Stomach (tissue), 9 donors: ENCODE data around the gene NFATC1. TPM values are rescaled to one million over a fixed set of nuclear protein-coding genes. Genes with fewer than 3 reads are reported as not detected.

Experiments
- DNase-seq, 2 donors: peaks; one replicate each; pipeline versions ENCODE4 v3.0.0 to v3.0.0-alpha.2; 2013 to 2019
- H3K27ac ChIP-seq, 5 donors: fragments of 200-600 bp in 4 of 5; sonication (generic) in 4 of 5; one replicate each; pipeline ENCODE4 v1.5.1; 2013 to 2019; ENCODE audit warnings: mild to moderate bottlenecking in 1 of 5, moderate library complexity in 1 of 5
- H3K27me3 ChIP-seq, 3 donors: fragments of 200-600 bp; sonication (generic); one replicate each; pipeline ENCODE4 v1.5.1; 2017 to 2019; ENCODE audit warnings: mixed run types in 1 of 3
- H3K36me3 ChIP-seq, 4 donors: fragments of 200-600 bp; sonication (generic); 1 replicate in 3 of 4; 2 replicates in 1 of 4; pipeline ENCODE4 v1.5.1; 2016 to 2019
- H3K4me1 ChIP-seq, 4 donors: fragments of 200-600 bp; sonication (generic); one replicate each; pipeline ENCODE4 v1.5.1; 2016 to 2019
- H3K4me3 ChIP-seq, 4 donors: fragments of 200-600 bp; sonication (generic) in 3 of 4; one replicate each; pipeline ENCODE4 v1.5.1; 2016 to 2019; ENCODE audit warnings: mild to moderate bottlenecking in 1 of 4
- H3K9me3 ChIP-seq, 4 donors: fragments of 200-600 bp; sonication (generic); one replicate each; pipeline ENCODE4 v1.5.1; 2016 to 2019
- EP300 ChIP-seq: sonication (generic); formaldehyde crosslinking; IDR thresholded peaks from one replicate; pipeline ENCODE4 v1.6.1; 2017; ENCODE audit warnings: antibody characterized with exemption
- POLR2A ChIP-seq, 4 donors: fragments of 450-650 bp; IDR thresholded peaks; one replicate each; pipeline ENCODE4 v1.6.1; 2016; ENCODE audit warnings: antibody characterized with exemption in 4 of 4, control low read depth in 2 of 4, mild to moderate bottlenecking in 1 of 4, moderate library complexity in 1 of 4
- POLR2AphosphoS5 ChIP-seq, 3 donors: sonication (generic); formaldehyde crosslinking; IDR thresholded peaks; one replicate each; pipeline ENCODE4 v1.6.1; 2016; ENCODE audit warnings: antibody characterized with exemption in 3 of 3
- WGBS, 5 donors: extraction: QIAGEN DNeasy Blood & Tissue Kit in 3 of 5; methylation state at CpG; one replicate each; pipeline versions ENCODE4 v1.1.5 to v1.1.7; 2013 to 2018; 5-methylcytosine and 5-hydroxymethylcytosine counted together
- intact Hi-C: fragments of 100-400 bp; cut with DNase I; formaldehyde crosslinking; loops from one replicate; pipeline ENCODE4 v1.15.1; 2023; ENCODE audit warnings: low total_unique reads
- polyA plus RNA-seq, 3 donors: library from polyadenylated mRNA; stranded (reverse); fragments of 200-250 nt; gene quantifications; one replicate each; pipeline ENCODE4 v1.2.3, GENCODE V29; 2013
- total RNA-seq, 5 donors: library from RNA; depleted of rRNA; stranded (reverse); fragments of >200 nt; gene quantifications; one replicate each; pipeline versions ENCODE4 v1.1.0 to v1.2.3, GENCODE V29; 2014 to 2016
- TF ChIP-seq, protein P1 (sequence below), 7 experiments: fragments of 450-650 bp in 4 of 7; fragments of 200-600 bp in 3 of 7; sonication (generic) in 3 of 7; IDR thresholded peaks; one replicate each; pipeline ENCODE4 v1.5.1; 2016 to 2019; ENCODE audit warnings: antibody characterized with exemption in 7 of 7, control low read depth in 2 of 7, mild to moderate bottlenecking in 1 of 7
- donor health status: healthy with polysubstance abuse.
- donor health status: Bipolar disorder and iron deficiency.
- donor health status: healthy.

Gene NFATC1
- total and polyA plus RNA-seq, 8 donors: 2.6 to 14.0 (median 6.1) TPM

- H3K4me1 ChIP-seq: peaks cover 6 to 33% (median 16%) of the 10 kb centered on the region in 4 donors
- TF ChIP-seq POLR2AphosphoS5 (IDR thresholded peaks at IDR 0.05) (no peak), POLR2A (IDR thresholded peaks at IDR 0.05) (no peak), EP300 (no peak)
- H3K27ac ChIP-seq: no peak overlapping the region
- intact Hi-C loops: no loop called here
- H3K4me3 ChIP-seq: no peak overlapping the region
- H3K9me3 ChIP-seq: no peaks in the 10 kb centered on the region
- DNase-seq: no peak
- H3K36me3 ChIP-seq: peaks cover 4 to 49% (median 40%) of the 10 kb centered on the region in 4 donors
- H3K27me3 ChIP-seq: no peaks in the 10 kb centered on the region
- WGBS, 5 donors: 90 to 96% (median 94%) methylated on average over 19 to 25 of the region's 25 CpGs
These were observed 67.8 kb downstream of the NFATC1 start for GRCh38 chr18:79463424-79463960.

GRCh38 chr18:79465392-79465991, 69.8 kb downstream of the NFATC1 start:
- no peak overlapping the region for H3K27ac ChIP-seq
- intact Hi-C loops: no loop called here
- H3K4me1 ChIP-seq: peaks cover 0 to 16% (median 6%) of the 10 kb centered on the region in 4 donors
- peak; percentile 34 to 61 for DNase-seq
- no peaks in the 10 kb centered on the region for H3K9me3 ChIP-seq
- H3K4me3 ChIP-seq: peak overlapping the region in 1 of 4 donors; percentile 30
- H3K36me3 ChIP-seq: peaks cover 4 to 66% (median 58%) of the 10 kb centered on the region in 4 donors
- no peak for TF ChIP-seq POLR2AphosphoS5 (IDR thresholded peaks at IDR 0.05)
- TF ChIP-seq POLR2A (IDR thresholded peaks at IDR 0.05): no peak
- TF ChIP-seq, protein P1, sequence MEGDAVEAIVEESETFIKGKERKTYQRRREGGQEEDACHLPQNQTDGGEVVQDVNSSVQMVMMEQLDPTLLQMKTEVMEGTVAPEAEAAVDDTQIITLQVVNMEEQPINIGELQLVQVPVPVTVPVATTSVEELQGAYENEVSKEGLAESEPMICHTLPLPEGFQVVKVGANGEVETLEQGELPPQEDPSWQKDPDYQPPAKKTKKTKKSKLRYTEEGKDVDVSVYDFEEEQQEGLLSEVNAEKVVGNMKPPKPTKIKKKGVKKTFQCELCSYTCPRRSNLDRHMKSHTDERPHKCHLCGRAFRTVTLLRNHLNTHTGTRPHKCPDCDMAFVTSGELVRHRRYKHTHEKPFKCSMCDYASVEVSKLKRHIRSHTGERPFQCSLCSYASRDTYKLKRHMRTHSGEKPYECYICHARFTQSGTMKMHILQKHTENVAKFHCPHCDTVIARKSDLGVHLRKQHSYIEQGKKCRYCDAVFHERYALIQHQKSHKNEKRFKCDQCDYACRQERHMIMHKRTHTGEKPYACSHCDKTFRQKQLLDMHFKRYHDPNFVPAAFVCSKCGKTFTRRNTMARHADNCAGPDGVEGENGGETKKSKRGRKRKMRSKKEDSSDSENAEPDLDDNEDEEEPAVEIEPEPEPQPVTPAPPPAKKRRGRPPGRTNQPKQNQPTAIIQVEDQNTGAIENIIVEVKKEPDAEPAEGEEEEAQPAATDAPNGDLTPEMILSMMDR (IDR thresholded peaks at IDR 0.05): no peak
- no peak for TF ChIP-seq EP300
- WGBS, 5 donors: 39 to 63% (median 43%) methylated on average over 23 to 26 of the region's 26 CpGs
- H3K27me3 ChIP-seq: no peaks in the 10 kb centered on the region

GRCh38 chr18:79466591-79466990, 70.9 kb downstream of the NFATC1 start:
- H3K27me3 ChIP-seq: no peaks in the 10 kb centered on the region
- H3K36me3 ChIP-seq: peaks cover 4 to 64% (median 54%) of the 10 kb centered on the region in 4 donors
- intact Hi-C loops: no loop called here
- peaks cover 0 to 14% (median 6%) of the 10 kb centered on the region in 4 donors for H3K4me1 ChIP-seq
- DNase-seq: no peak
- H3K27ac ChIP-seq: no peak overlapping the region
- 82 to 91% (median 91%) methylated on average over 13 to 16 of the region's 16 CpGs for WGBS, 5 donors
- H3K9me3 ChIP-seq: no peaks in the 10 kb centered on the region
- H3K4me3 ChIP-seq: no peak overlapping the region
- no peak for TF ChIP-seq EP300
- no peak for TF ChIP-seq POLR2A (IDR thresholded peaks at IDR 0.05)
- TF ChIP-seq, protein P1 (IDR thresholded peaks at IDR 0.05): no peak
- no peak for TF ChIP-seq POLR2AphosphoS5 (IDR thresholded peaks at IDR 0.05)

DNA sequence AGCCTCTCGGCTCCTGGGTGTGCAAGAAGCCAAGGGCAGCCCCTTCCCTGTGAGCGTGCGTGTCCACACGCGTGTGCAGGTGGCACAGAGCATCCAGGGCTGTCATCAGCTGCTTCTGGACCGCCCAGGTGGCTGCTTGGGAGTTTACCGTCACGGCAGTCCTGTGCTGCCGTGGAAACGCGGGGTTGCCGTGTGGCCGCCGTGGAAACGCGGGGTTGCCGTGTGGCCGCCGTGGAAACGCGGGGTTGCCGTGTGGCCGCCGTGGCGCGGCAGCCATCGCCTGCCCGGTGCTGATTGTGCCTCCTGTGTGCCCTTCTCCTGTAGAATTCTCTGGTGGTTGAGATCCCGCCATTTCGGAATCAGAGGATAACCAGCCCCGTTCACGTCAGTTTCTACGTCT, 71.4 kb downstream of the NFATC1 start:
- Histone ChIP-seq H3K36me3 (peaks cover under 1 to 60% (median 50%) of the 10 kb centered on the region in 4 donors), H3K4me3 (no peak overlapping the region), H3K27me3 (no peaks in the 10 kb centered on the region), H3K4me1 (peaks cover 0 to 14% (median 6%) of the 10 kb centered on the region in 4 donors), H3K27ac (no peak overlapping the region), H3K9me3 (no peaks in the 10 kb centered on the region)
- no peak for DNase-seq
- intact Hi-C loops: no loop called here
- TF ChIP-seq POLR2AphosphoS5 (IDR thresholded peaks at IDR 0.05): no peak
- no peak for TF ChIP-seq EP300
- no peak for TF ChIP-seq POLR2A (IDR thresholded peaks at IDR 0.05)
- TF ChIP-seq, protein P1 (IDR thresholded peaks at IDR 0.05): no peak
- WGBS, 5 donors: 95 to 100% (median 97%) methylated on average over 23 to 33 of the region's 33 CpGs
